Activated naive CD4-positive, alpha-beta T cell treated with anti-CD3 and anti-CD28 coated beads for 36 hours (primary cell): ENCODE measurements around the gene SLC40A1. TPM values are rescaled to one million over a fixed set of nuclear protein-coding genes. Genes with fewer than 3 reads are reported as not detected.

Source experiments
- CTCF ChIA-PET: fragments of 350-600 bp; sonication (Branson Sonifier 250); formaldehyde crosslinking; loops from one replicate; lab custom pipeline; 2021; ENCODE audit warnings: antibody characterized with exemption; lab: Charles Lee
- DNase-seq: peaks from one replicate; pipeline ENCODE4 v3.0.0-alpha.2; 2020
- H3K27ac Mint-ChIP-seq: one replicate; pipeline ENCODE4 v1.8.0; 2021; ENCODE audit warnings: mild to moderate bottlenecking, mixed read lengths
- H3K27me3 Mint-ChIP-seq: one replicate; pipeline ENCODE4 v1.8.0; 2021; ENCODE audit warnings: low read depth, mixed read lengths
- H3K36me3 Mint-ChIP-seq: one replicate; pipeline ENCODE4 v1.8.0; 2021; ENCODE audit warnings: low read depth, mixed read lengths
- H3K4me1 Mint-ChIP-seq: one replicate; pipeline ENCODE4 v1.8.0; 2021; ENCODE audit warnings: low read depth, mixed read lengths
- H3K4me3 Mint-ChIP-seq: one replicate; pipeline ENCODE4 v1.8.0; 2021; ENCODE audit warnings: mild to moderate bottlenecking, moderate library complexity, mixed read lengths
- H3K9me3 Mint-ChIP-seq: one replicate; pipeline ENCODE4 v1.8.0; 2021; ENCODE audit warnings: mixed read lengths
- intact Hi-C: fragments of 100-400 bp; cut with micrococcal nuclease; formaldehyde crosslinking; loops from one replicate; pipeline ENCODE4 v1.15.1; 2023
- total RNA-seq, 2 experiments: library from RNA; stranded (reverse); gene quantifications; one replicate each; pipeline ENCODE4 v1.2.3, GENCODE V29; 2021

SLC40A1 gene
- total RNA-seq, 2 experiments from 2014 or later: 3.8 to 4.1 TPM

DNA sequence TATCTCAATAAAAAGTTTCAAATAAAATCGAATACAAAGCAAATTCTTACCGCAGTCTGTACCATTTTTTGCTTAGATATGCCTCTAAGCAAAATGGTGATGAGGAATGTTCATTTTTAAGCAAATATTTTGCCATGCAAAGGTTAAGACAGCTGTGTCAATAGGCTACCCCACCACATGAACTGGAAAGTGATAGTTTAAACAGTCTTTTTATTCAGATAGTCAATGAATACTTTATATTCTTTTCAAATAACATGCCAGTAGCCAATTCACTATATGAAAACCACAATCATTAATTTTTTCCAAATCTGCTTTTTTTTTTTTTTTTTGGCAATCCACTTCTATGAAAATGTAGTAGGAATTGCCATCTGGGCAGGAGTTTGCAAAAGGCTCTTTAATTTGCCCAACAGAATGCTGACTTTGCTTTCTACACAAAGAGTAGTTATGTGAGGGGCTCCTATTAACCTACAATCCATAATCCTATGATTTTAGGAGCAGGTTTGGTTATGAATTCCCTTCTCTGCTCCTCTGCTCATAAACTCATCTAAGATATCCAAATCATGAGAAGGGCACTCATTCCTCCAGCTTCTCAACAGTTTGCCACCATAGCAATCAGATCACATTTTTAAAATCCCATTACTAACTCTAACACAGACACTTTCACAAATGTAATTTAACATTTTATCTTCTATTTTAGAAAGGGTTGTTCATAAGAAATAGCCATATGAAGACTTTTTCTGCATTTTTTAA, 69.2 kb downstream of the SLC40A1 start:
- Mint-ChIP-seq H3K27me3 (peaks cover 2% of the 10 kb centered on the region), H3K4me1 (peaks cover 3% of the 10 kb centered on the region), H3K27ac (no peak overlapping the region), H3K9me3 (peaks cover 4% of the 10 kb centered on the region), H3K4me3 (no peak overlapping the region), H3K36me3 (no peaks in the 10 kb centered on the region)
- no peak for DNase-seq
- CTCF ChIA-PET: interaction anchor here (0.7 kb wide), 1 partner anchor 55 kb away, joined by 4 read pairs; no protein-coding TSS in a partner anchor
- intact Hi-C loops: no loop called here

Other genes with a start within 250 kb of the SLC40A1 start
- gene WDR75, start 139.3 kb downstream of the SLC40A1 start, total RNA-seq: 10 to 100 TPM; 69.7 to 72.7 TPM
- 10 to 100 TPM; 35.4 to 38.2 TPM for gene ASNSD1, start 80.7 kb upstream of the SLC40A1 start, total RNA-seq
- 1 to 10 TPM; 1.6 to 2.5 TPM for gene ANKAR, start 93.9 kb upstream of the SLC40A1 start, total RNA-seq
- gene OSGEPL1, start 182.0 kb upstream of the SLC40A1 start, total RNA-seq: 10 to 100 TPM; 15.5 to 15.8 TPM
- gene ORMDL1, start 203.6 kb upstream of the SLC40A1 start, total RNA-seq: 10 to 100 TPM; 34.6 to 37.3 TPM
- 10 to 100 TPM; 29.7 to 32.5 TPM for gene PMS1, start 203.7 kb upstream of the SLC40A1 start, total RNA-seq